LoVo (cell line): ENCODE results near the gene ADRA2C.
"Not testable (repeated sequence)": the region's sequence is repeated elsewhere in the genome, so short reads cannot be mapped to it uniquely, and the experiment has no call there.

Source experiments
- DNase-seq: peaks from one replicate; pipeline ENCODE4 v3.0.0-alpha.2; 2016; ENCODE audit warnings: low spot score

ADRA2C gene

GRCh38 chr4:3813151-3814052 is 47.2 kb downstream of the ADRA2C start:
- no peak for DNase-seq

GRCh38 chr4:3814053-3814570 is 47.9 kb downstream of the ADRA2C start:
- DNase-seq, result no peak

- DNase-seq, result not testable (repeated sequence)
Observed at GRCh38 chr4:3814838-3815237, 48.7 kb downstream of the ADRA2C start.

- no peak for DNase-seq
Observed at GRCh38 chr4:3816256-3816825, 50.2 kb downstream of the ADRA2C start.

- no peak for DNase-seq
Observed at GRCh38 chr4:3816983-3817960, 51.1 kb downstream of the ADRA2C start.
